ENCODE measurements around the gene ZNF593OS.

ZNF593OS gene

DNA sequence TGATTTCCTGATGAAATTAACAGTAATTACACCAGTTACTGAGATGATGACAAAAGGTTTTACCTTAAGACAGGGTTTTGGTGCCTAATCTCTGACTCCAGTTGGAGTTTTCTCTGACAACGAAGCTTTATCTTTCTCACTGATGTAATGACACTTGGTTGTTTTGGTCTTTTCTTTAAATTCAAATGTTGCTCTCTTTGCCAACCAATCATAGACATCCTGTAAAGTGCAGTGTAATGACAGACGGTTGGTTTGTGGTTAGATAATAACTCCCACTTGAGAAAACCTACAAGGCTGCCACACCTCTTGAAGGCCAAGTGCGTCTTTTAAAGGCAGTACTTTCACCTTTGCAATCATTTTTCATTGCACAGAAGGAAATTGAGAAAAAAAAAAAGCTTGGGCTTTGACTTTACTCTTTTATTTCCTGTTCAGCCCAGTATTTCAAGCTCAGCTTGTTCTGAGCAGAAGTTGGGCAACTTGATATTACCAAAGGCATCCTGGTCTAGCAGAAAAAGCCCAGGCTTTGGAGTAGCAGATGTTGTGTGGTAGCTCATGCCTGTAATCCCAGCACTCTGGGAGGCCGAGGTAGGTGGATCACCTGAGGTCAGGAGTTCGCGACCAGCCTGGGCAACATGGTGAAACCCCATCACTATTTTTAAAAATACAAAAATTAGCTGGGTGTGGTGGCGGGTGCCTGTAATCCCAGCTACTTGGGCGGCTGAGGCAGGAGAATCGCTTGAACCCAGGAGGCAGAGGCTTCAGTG lies 45.1 kb downstream of the ZNF593OS start:
- no peak for DNase-seq (ENCODE audit: low read depth)

DNA sequence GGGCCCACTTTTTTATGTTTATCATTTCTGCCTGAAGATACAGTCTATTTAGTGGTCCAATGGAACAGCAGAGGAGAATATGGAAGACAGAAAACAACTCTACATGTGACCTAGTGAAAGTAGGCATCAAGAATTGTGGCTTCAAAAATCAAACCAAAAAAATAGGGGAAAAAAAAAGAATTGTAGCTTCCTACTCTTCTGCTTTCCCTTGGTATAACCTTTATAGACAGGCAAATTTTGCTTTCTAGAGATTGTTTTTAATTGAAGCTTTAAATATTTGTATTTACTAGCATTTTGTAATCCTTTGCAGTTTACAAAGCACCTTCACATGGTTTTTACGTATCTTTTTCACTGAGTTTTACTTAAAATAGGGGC lies 45.7 kb downstream of the ZNF593OS start:
- no peak for DNase-seq (ENCODE audit: low read depth)

DNA sequence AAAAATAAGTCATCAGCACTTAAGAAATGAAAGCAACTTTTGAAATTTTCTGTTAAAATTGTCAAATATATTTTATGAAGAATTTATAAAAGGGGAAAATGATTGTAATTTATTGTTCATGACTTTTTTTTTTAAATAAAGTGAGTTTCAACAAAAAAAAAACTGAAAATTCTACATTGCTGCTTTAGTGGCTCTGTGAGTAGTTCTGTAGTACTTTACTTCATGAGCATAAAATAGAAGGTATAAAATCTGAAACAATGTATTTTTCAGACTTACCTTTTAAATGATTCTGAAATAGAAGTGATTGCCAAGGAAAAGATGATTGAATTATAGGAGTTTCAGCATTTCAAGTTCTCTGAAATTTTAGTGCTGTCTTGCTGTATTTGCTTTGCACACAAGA lies 46.2 kb downstream of the ZNF593OS start:
- DNase-seq (ENCODE audit: low read depth) = no peak

DNA sequence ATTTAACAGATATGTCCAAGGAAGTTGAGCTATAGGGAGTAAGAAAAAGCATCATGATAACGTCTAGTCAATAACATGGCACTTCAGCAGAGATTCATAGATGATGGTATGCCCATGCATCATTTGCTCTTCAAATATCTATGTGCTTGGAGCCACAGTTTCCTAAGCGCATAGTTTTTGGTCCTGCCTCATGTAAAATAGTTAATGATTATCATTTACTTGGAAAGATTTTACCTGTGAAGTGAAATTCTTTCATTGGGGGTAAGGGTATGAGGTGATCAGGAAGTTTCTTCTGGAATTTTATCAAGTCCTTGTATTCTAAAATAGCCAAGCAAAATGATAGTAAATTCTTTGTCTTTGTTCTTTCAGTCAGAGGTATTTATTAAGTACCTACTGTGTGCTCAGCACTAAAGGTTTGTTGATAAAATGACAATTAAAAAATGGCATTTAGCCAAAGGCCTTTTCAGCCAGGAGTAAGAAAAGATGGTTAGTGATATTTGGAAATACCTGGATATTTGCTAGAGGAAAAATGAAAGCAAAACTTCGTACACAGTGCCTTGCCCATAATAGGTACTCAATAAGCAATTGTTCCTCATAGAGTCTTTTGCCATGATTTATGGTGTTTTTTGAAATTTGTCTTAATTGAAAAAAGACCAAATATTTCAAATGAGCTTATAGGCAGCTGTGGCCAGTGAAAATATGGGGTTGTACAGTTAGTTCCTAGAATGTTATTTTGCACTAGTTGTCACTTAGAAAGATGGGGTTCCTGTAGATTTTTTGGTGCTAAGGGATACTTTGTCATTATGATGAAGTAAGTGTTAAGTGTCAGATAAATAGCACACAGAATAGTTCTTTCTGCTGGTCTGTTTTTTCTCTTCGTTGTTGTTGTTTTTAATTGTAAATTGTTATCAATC lies 47.0 kb downstream of the ZNF593OS start:
- DNase-seq (ENCODE audit: low read depth) = no peak

DNA sequence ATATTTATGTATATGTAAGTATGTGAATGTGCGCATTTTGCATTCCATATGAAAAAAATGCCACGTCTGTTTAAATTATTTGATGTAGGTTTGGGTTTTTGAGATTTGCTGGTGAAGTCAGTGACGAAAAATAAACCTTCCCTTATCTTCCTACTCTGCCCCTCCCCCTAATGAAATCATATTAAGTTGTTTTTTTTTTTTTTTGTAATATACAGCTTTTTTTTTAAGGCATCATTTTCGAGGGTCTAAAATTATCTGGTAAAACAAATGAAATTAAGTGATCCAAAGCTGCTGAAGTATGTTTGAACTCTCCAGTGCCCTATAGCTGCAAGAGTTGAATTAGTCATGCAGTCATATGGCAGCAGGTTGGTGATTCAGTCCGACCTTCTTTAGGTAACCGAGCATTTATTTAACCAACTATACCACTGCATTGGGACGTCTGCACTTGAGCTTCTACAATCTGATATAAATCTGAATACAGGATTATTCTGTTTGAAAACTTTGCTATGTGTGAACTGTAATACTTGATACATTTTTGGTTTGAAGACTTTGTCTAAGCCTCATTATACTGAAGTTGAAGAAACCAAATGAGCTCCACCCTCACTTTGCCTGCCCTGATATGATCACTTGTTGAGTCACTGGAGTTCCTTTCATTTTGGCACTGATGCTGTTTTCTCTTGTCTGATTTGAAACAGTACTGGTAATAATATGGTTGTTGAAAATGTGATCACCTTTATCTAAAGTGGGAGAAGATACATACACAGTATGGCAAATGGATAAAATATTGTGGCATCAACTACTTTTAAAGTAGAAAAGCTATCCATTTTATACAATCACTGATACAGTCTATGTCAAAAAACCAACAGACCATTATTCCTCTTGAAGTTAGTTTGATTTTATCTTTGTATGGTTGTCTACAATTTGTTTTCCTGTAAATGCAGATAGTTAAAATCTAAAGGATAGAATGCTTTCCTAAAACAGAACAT lies 48.4 kb downstream of the ZNF593OS start:
- no peak for DNase-seq (ENCODE audit: low read depth)

DNA sequence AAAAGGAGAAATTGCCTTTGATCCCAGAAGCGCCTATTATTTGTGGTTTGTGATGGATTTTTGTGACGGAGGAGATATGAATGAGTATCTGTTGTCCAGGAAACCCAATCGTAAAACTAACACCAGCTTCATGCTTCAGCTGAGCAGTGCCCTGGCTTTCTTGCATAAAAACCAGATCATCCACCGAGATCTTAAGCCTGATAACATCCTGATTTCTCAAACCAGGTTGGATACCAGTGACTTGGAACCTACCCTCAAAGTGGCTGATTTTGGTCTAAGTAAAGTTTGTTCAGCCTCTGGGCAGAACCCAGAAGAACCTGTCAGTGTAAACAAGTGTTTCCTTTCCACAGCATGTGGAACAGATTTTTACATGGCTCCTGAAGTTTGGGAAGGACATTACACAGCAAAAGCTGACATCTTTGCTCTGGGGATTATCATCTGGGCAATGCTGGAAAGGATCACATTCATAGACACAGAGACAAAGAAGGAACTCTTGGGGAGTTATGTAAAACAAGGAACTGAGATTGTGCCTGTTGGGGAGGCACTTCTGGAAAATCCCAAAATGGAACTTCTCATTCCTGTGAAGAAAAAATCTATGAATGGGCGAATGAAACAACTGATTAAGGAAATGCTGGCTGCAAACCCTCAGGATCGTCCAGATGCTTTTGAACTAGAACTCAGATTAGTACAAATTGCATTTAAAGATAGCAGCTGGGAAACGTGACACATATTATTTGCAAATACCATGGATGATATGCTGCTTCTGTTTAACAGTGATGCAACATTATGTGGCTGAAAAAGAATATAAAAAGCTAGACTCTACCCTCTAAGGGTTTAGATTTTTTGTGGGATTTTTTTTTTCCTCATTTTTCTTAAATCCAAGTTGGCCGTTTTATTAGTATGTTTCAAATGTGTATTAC lies 49.5 kb downstream of the ZNF593OS start:
- no peak for DNase-seq (ENCODE audit: low read depth)

DNA sequence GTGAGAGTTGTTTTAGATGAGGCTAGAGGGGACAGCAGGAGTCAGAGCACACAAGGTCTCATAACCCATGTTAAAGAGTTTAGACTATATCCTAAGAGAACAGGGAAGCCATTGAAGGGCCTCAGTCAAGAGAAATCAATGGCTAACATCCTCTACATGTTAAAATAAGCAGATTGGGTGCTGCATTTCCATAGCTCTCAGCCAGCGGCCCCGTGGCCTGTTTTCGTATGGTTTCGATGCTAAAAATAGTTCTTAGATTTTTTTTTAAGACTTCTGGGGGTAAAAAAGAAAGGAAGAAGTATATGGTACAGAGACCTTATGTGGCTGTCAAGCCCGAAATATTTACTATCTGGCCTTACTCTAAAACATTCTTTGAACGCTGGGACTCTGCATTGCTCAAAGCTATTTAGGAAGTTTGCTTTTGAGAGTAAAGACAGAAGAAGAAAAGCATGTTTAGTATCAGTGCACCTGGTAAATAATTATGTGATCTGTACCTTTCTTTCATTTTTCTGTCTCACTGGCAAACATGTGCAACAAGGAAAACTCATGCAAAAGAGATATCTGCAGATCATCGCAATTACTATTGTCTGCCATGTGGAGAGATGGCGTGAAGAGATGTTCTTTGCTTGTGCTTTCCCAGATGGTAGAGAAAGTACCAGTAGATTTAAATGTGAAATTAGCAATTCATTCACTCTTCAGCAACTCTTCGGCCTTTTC lies 51.6 kb downstream of the ZNF593OS start:
- no peak for DNase-seq (ENCODE audit: low read depth)
